ENCODE results near the gene AMH.
"Not testable (repeated sequence)": the region's sequence is repeated elsewhere in the genome, so short reads cannot be mapped to it uniquely, and the experiment has no call there.

Gene AMH

GRCh38 chr19:2249010-2249866 lies at the start of gene AMH:
TSS of gene AMH (plus strand) at chr19:2249323. CDS start at chr19:2249333, 10 bp downstream.
- no peak for DNase-seq (ENCODE audit: low read depth in 3 of 3, low spot score in 1 of 3)

DNA sequence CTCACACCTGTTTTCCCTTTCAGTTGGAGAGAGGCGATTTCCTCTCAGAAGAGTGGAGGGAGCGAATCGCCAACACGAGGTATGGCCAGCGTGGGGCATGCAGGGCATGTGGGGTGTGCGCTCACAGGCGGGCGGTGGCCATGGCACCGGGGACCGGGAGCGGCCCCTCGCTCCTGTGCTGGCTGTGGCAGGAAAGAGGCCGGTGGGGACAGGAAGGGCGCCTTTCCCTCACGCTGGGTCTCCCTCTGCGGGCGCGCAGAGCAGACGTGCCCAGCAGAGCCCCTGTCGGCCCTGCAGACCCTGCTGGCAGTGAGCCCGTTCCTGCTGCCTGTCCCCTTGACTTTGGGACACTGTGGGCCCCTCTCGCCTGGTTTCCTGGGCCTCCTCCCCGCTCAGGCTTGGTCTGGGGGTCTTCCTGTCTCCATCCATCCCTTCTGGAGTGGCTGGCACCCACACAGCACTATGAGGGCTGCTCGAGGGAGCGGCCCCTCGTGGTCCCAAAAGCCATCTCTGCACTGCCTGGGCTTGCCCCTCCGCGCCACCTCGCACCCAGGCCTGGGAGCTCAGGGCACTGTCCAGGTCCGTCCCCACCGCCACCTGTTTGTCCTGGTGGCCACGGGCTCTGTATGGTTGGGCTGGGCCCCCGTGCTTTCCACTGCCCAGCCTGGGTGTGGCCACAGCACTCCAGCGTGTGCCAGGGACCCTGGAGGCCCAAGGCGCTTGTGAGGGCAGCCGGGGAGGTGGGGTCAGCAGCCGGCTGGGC lies 49.1 kb upstream of the AMH start:
- no peak for DNase-seq (ENCODE audit: low read depth in 3 of 3, low spot score in 1 of 3)

DNA sequence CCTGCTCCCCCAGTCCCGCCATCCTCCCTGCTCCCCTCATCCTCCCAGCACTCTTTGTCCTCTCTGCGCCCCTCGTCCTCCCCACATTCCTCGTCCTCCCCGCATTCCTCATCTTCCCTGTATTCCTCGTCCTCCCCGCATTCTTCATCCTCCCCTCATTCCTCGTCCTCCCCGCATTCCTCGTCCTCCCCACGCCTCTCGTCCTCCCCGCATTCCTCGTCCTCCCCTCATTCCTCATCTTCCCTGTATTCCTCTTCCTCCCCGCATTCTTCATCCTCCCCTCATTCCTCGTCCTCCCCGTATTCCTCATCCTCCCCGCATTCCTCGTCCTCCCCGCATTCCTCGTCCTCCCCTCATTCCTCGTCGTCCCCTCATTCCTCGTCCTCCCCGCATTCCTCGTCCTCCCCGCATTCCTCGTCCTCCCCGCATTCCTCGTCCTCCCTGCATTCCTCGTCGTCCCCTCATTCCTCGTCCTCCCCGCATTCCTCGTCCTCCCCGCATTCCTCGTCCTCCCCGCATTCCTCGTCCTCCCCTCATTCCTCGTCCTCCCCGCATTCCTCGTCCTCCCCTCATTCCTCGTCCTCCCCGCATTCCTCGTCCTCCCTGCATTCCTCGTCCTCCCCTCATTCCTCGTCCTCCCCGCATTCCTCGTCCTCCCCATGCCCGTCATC lies 48.4 kb upstream of the AMH start:
- not testable (repeated sequence) for DNase-seq (ENCODE audit: low read depth in 3 of 3, low spot score in 1 of 3)

GRCh38 chr19:2201473-2202148 lies 47.5 kb upstream of the AMH start:
- DNase-seq (ENCODE audit: low read depth in 3 of 3, low spot score in 1 of 3): no peak

DNA sequence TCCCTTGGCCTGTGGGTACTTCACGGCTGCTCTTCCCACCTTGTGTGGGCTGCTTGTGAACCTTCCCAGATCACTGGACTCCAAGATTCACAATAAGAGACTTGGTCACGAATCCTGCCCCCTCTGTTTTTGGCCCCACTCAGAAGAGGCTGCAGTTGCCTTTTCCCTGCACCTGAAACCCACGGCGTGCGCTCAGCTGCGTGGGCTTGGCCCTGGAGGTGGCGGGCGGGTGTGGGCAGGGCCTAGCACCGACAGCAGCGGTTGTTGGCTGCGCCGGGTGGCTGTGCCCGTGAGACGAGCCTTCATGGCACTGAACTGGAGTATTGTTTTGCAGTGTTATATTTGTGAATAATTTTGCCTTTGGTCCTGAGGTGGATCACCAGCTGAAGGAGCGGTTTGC lies 46.8 kb upstream of the AMH start:
- DNase-seq (ENCODE audit: low read depth in 3 of 3, low spot score in 1 of 3): no peak

GRCh38 chr19:2207008-2207407 lies 42.1 kb upstream of the AMH start:
- no peak for DNase-seq (ENCODE audit: low read depth in 3 of 3, low spot score in 1 of 3)

DNA sequence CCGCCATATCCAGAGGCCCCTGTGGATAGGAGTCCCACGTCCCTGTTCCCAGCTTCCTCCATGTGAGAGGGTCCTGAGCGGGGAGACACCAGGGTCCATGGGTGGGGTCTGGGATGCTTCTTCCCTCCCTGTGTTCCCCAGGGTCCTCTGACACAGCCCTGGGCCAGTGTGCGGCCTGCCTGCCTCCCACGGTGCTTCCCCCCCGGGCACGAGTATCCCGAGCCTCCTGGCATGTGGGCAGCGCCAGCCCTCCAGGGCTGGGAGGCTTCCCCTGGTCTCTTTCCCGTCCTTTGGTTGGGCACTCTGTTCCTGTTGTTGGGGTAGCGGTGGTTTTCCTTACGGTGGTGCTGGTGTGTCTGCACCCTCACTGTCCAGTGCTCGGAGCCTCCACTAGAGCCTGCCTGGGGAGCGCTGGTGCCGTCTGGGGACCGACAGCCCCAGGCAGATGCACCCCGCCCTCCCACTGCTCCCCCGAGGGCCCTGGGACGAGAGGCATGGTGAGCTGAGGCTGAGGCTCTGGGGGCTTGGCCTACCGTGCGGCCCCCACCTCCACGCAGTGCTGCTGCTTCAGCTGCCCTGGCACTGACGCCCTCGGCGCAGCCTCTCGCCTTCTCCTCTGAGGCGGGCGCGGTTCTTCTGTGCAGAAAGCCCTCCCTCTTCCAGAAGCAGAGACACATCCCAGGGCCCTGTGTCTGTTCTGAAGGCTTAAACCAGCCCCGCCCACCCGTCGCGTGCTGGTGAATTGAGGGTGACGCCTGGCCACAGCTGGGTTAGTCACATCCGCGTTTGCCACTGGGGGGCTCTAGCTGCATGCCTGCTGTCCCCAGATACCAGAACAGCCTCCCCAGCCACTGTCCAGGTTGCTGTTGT lies 40.9 kb upstream of the AMH start:
- DNase-seq (ENCODE audit: low read depth in 3 of 3, low spot score in 1 of 3): no peak

GRCh38 chr19:2208975-2209374 lies 40.1 kb upstream of the AMH start:
- DNase-seq (ENCODE audit: low read depth in 3 of 3, low spot score in 1 of 3): no peak

DNA sequence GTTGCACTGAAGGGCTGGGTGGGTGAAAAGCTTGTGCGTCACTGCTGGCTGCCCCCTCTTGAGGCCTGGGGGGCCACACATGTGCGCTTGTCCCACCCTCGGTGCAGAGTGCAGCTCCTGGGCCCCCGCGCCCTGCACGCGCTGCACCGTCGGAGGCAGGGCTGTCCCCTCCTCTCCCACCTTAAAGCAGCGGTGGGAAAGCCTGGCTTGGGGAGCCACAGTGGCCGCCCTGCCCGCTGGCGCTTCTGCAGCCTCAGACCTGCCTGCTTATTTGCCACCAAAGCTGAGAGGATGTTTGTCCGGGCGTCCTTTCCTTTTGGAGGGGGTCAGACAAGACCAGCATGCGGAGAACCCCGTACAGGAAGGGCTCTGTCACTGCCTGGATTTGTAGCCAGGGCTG lies 39.7 kb upstream of the AMH start:
- DNase-seq (ENCODE audit: low read depth in 3 of 3, low spot score in 1 of 3): no peak

- no peak for DNase-seq (ENCODE audit: low read depth in 3 of 3, low spot score in 1 of 3)
Measured at GRCh38 chr19:2210206-2210605, 38.9 kb upstream of the AMH start.

- DNase-seq (ENCODE audit: low read depth in 3 of 3, low spot score in 1 of 3): no peak
Measured at GRCh38 chr19:2210987-2211740, 38.0 kb upstream of the AMH start.

DNA sequence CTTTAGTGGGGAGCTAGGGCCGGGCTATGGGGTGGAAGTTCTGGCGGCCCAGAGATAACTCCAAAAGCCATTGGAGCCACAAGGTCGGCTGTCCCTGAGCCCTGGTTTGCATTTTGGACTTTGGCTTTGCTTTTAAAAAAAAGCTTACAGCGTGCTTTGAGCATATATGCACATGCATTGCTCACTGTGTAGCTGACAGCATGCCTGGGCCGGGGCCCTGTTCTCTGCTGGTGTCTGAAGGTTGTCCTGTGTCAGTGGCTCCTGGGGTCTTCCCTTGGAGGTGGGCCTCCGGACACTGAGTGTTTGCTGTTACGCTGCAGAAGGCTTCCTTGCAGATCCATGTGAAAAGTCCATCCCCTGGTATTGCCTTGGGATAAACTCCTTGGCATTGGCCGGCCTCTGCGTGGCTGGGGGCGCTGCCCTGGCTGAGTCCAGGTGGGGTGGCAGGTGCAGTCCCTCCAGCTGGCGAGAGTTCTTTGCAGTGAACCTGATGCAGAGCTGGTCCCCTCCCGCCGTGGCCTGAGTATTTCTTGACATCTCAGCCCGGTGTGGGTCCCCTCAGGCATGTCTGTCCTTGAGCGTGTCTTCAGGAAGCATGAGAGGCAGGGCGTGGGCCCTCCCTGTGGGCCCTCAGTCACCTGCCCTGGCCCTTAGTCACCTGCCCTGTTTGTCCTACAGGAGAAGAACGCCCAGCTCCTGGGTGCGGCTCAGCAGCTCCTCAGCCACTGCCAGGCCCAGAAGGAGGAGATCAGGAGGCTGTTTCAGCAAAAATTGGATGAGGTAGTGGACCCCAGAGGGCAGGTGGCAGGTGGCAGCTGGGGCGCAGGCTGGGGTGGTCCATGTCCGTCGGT lies 36.0 kb upstream of the AMH start:
- no peak for DNase-seq (ENCODE audit: low read depth in 3 of 3, low spot score in 1 of 3)

DNA sequence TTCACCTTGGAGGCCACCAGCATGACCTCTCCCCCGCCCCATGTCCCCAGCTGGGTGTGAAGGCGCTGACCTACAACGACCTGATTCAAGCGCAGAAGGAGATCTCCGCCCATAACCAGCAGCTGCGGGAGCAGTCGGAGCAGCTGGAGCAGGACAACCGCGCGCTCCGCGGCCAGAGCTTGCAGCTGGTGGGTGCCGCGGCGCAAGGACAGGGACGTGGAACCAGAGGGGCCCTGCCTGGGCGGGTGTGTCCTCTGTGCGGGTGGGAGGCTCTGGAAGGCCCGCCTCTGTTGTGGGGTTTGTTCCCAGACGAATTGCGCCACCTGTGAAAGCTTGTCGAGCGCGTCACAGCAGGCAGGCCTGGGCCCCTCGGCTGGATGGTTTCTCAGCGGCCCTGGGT lies 35.3 kb upstream of the AMH start:
- DNase-seq (ENCODE audit: low read depth in 3 of 3, low spot score in 1 of 3): no peak

- no peak for DNase-seq (ENCODE audit: low read depth in 3 of 3, low spot score in 1 of 3)
Measured at GRCh38 chr19:2214251-2214650, 34.9 kb upstream of the AMH start.

GRCh38 chr19:2215281-2215751 lies 33.8 kb upstream of the AMH start:
- DNase-seq (ENCODE audit: low read depth in 3 of 3, low spot score in 1 of 3): peak in 1 of 3 donors; percentile 13

- DNase-seq (ENCODE audit: low read depth in 3 of 3, low spot score in 1 of 3): no peak
Measured at GRCh38 chr19:2216361-2217225, 32.5 kb upstream of the AMH start.

DNA sequence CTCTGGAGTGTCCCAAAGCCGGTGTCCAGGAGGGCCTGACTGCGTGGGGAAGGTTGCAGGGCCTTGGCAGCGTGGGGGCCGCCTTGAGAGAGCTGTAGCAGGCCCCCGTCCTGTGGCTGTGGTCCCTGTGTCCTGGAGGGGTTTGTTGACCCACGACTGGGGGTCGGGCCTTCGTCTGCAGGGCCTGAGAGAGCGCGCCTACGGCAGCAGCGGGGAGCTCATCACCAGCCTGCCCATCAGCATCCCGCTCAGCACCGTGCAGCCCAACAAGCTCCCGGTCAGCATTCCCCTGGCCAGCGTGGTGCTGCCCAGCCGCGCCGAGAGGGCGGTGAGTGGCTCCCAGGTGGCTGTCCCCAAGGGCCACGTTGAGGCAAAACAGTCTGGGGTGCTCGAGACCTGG lies 31.5 kb upstream of the AMH start:
- no peak for DNase-seq (ENCODE audit: low read depth in 3 of 3, low spot score in 1 of 3)

- no peak for DNase-seq (ENCODE audit: low read depth in 3 of 3, low spot score in 1 of 3)
Measured at GRCh38 chr19:2219726-2220125, 29.4 kb upstream of the AMH start.
